Gastrocnemius medialis (tissue), 4 donors: ENCODE results near the gene ASMTL.

Experiments used
- CTCF ChIP-seq, 5 experiments: fragments of 450-650 bp in 3 of 5; fragments of 200-600 bp in 2 of 5; sonication (generic) in 2 of 5; IDR thresholded peaks in 4 of 5; conservative IDR thresholded peaks in 1 of 5; 1 replicate in 4 of 5; 2 replicates in 1 of 5; pipeline ENCODE4 v1.5.1; 2016 to 2019; ENCODE audit warnings: antibody characterized with exemption in 5 of 5, mild to moderate bottlenecking in 3 of 5, moderate library complexity in 3 of 5
- POLR2A ChIP-seq, 2 donors: fragments of 450-650 bp; IDR thresholded peaks; one replicate each; pipeline ENCODE4 v1.6.1; 2017; ENCODE audit warnings: antibody characterized with exemption in 2 of 2, mild to moderate bottlenecking in 2 of 2, moderate library complexity in 2 of 2

DNA sequence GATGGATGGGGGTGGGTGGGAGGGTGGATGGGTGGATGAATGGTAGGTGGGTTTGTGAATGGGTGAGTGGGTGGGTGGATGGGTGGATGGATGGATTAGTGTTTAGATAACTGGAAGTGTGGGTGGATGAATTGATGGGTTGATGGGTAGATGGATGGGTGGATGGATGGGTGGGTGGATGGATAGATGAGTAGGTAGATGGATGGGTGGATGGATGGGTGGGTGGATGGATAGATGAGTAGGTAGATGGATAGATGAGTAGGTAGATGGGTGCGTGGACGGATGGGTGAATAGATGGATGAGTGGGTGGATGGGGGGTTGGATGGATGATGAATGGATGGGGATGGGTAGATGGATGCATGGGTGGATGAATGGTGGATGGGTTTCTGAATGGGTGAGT lies 20.3 kb upstream of the ASMTL start:
- no peak for TF ChIP-seq POLR2A (IDR thresholded peaks at IDR 0.05)
- no peak for TF ChIP-seq CTCF (IDR thresholded peaks at IDR 0.05 in 4 of 5, conservative IDR thresholded peaks at IDR 0.05 in 1 of 5)
